CD4-positive, CD25-positive, alpha-beta regulatory T cell (primary cell): ENCODE data around the gene MLLT3. TPM values are rescaled to one million over a fixed set of nuclear protein-coding genes. Genes with fewer than 3 reads are reported as not detected.

Experiments
- ATAC-seq, 2 donors: fragments of 150-1000 bp; cut with Tn5 transposase; one replicate each; pipeline ENCODE4 v1.10.0; 2021; ENCODE audit warnings: low read depth in 2 of 2, moderate number of reproducible peaks in 2 of 2, moderate library complexity in 1 of 2
- DNase-seq, 3 donors: peaks; one replicate each; pipeline versions ENCODE4 v3.0.0 to v3.0.0-alpha.2; 2012 to 2022; ENCODE audit warnings: mixed read lengths in 1 of 3
- H3K27ac ChIP-seq: one replicate; pipeline ENCODE4 v1.7.0; 2013; ENCODE audit warnings: mild to moderate bottlenecking, low read length; ENCODE audit not compliant: insufficient read depth, poor library complexity, severe bottlenecking
- H3K27me3 ChIP-seq: one replicate; pipeline ENCODE4 v1.7.0; 2013; ENCODE audit warnings: low read length; ENCODE audit not compliant: control insufficient read depth, insufficient read depth
- H3K36me3 ChIP-seq: one replicate; pipeline ENCODE4 v1.7.0; 2013; ENCODE audit warnings: mild to moderate bottlenecking, low read length, moderate library complexity; ENCODE audit not compliant: control insufficient read depth, insufficient read depth
- H3K4me1 ChIP-seq: 2 replicates; pipeline ENCODE4 v1.7.0; 2013; ENCODE audit warnings: mild to moderate bottlenecking, low read length; ENCODE audit not compliant: insufficient read depth, control insufficient read depth, poor library complexity, severe bottlenecking
- H3K4me3 ChIP-seq: one replicate; pipeline ENCODE4 v1.7.0; 2013; ENCODE audit warnings: low read depth, mild to moderate bottlenecking, low read length, moderate library complexity
- H3K9me3 ChIP-seq, 2 experiments: 1 replicate in 1 of 2; 2 replicates in 1 of 2; pipeline ENCODE4 v1.7.0; 2013; ENCODE audit warnings: low read length in 2 of 2, mild to moderate bottlenecking in 1 of 2, moderate library complexity in 1 of 2; ENCODE audit not compliant: control insufficient read depth in 2 of 2
- H3K27ac Mint-ChIP-seq, 3 donors: one replicate each; pipeline ENCODE4 v1.8.0; 2020 to 2022; ENCODE audit warnings: mild to moderate bottlenecking in 3 of 3, mixed read lengths in 3 of 3, moderate library complexity in 2 of 3
- H3K27me3 Mint-ChIP-seq: one replicate; pipeline ENCODE4 v1.8.0; 2022; ENCODE audit warnings: mild to moderate bottlenecking, mixed read lengths
- H3K36me3 Mint-ChIP-seq: one replicate; pipeline ENCODE4 v1.8.0; 2020; ENCODE audit warnings: mixed read lengths
- H3K4me1 Mint-ChIP-seq, 4 donors: one replicate each; pipeline ENCODE4 v1.8.0; 2020 to 2022; ENCODE audit warnings: mixed read lengths in 4 of 4, mild to moderate bottlenecking in 1 of 4
- H3K4me3 Mint-ChIP-seq, 4 donors: one replicate each; pipeline ENCODE4 v1.8.0; 2020 to 2022; ENCODE audit warnings: mild to moderate bottlenecking in 4 of 4, mixed read lengths in 4 of 4, moderate library complexity in 3 of 4
- H3K9me3 Mint-ChIP-seq, 7 donors: one replicate each; pipeline ENCODE4 v1.8.0; 2020 to 2022; ENCODE audit warnings: mixed read lengths in 7 of 7, mild to moderate bottlenecking in 3 of 7, moderate library complexity in 2 of 7
- polyA plus RNA-seq, 4 donors: library from polyadenylated mRNA; unstranded; fragments of 300-500 nt; fragmentation: Illumina TruSeq; gene quantifications; one replicate each; pipeline ENCODE4 v1.2.3, GENCODE V29; 2021
- total RNA-seq: library from RNA; stranded (reverse); gene quantifications from one replicate; pipeline ENCODE4 v1.2.3, GENCODE V29; 2022

The MLLT3 gene
- total and polyA plus RNA-seq, 5 donors from 2014 or later, result 37.6 to 63.2 (median 51.1) TPM

DNA sequence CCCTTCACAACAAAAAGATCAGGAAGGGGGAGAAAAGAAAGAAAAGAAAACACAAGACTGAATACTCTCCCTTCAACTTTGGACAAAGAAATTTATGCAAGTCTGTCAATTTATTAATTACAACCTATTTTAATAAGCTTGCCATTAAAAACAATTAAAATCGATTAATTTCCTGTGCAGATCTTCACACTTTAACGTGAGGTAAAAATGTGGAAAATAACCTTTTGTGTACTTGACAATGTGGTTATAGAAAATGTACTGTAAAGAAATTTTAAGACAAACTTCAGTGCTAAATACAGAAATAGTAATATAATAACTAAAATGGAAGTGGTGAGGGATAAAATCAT is 2.7 kb upstream of the MLLT3 start:
- peak overlapping the region; percentile 90 to 99 (median 98) for H3K4me3 Mint-ChIP-seq
- no peaks in the 10 kb centered on the region for H3K36me3 Mint-ChIP-seq
- H3K27ac ChIP-seq, result no peak overlapping the region
- peaks cover 6 to 24% (median 18%) of the 10 kb centered on the region in 4 donors for H3K4me1 Mint-ChIP-seq
- no peaks in the 10 kb centered on the region for H3K27me3 ChIP-seq
- peaks cover 25% of the 10 kb centered on the region for H3K4me1 ChIP-seq
- H3K9me3 Mint-ChIP-seq, result peaks cover 0 to 2% (median 0%) of the 10 kb centered on the region in 7 donors
- H3K4me3 ChIP-seq, result peak overlapping the region; percentile 98
- H3K27ac Mint-ChIP-seq, result peak overlapping the region; percentile 93 to 99 (median 94)
- DNase-seq, result no peak
- peaks cover 21% of the 10 kb centered on the region for H3K27me3 Mint-ChIP-seq
- no peaks in the 10 kb centered on the region for H3K9me3 ChIP-seq
- H3K36me3 ChIP-seq, result no peaks in the 10 kb centered on the region
- no peak for ATAC-seq

DNA sequence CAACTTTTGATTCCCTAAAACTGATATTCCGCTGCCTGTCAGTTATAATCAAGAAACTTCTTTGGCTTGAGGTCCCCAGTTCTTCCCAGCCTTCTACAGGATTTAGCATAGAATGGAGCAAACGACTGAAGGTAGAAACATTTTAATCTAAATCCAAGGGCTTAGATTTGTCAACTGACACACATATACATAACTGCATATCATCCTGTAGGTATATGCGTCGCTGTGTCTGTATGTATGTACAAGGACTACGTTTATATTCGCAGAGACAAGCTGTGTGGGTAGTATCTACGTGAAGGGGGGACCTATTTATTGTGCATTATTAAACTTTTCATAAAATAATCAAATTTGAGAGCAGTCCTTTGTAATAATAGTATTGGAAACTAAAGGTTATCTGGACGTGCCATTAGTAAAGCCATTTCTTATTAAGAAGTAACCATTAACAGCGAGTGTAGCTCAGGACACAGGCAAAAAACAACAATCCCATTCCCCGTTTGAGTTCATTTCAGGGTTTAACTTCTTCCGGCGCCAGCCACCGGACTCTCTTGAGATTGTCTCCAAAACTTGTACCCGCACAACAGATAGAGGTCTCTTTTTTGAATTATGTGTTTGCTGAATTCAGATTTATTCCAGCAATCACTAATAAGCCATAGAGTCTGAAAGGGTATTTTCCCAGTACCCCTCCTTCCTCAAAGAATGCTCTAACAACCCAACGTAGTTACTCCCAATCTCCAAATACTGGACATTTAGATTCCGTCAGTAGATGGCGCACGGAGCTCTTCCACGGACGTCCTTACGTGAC is 2.1 kb upstream of the MLLT3 start:
- Histone ChIP-seq H3K9me3 (no peaks in the 10 kb centered on the region), H3K36me3 (no peaks in the 10 kb centered on the region), H3K27ac (no peak overlapping the region), H3K4me3 (peak overlapping the region; percentile 98), H3K27me3 (no peaks in the 10 kb centered on the region), H3K4me1 (peaks cover 30% of the 10 kb centered on the region)
- Mint-ChIP-seq H3K4me1 (peaks cover 11 to 30% (median 23%) of the 10 kb centered on the region in 4 donors), H3K36me3 (peaks cover 4% of the 10 kb centered on the region), H3K27ac (peak overlapping the region; percentile 93 to 99 (median 94)), H3K27me3 (peaks cover 24% of the 10 kb centered on the region), H3K9me3 (peaks cover 0 to 5% (median 0%) of the 10 kb centered on the region in 7 donors), H3K4me3 (peak overlapping the region; percentile 90 to 99 (median 98))
- DNase-seq, result peak; percentile 6 to 69 (median 32)
- no peak for ATAC-seq

DNA sequence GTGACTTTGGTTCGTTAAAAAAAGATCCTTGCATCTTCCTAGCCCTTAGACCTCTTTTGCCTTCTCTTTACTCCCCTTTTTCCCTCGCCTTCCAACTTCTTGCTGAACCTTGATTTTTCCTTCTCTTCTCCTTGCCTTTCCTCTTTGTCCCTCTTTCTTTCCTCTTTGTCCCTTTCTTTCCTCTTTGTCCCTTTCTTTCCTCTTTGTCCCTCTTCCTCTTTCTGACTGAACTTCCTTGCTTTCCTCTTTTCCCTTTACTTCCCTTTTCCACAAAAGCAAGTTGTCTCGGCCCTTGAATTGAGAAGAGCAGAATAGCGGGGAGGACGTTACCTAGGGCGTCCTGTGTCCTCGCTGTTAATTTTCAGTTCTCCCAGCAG is 1.4 kb upstream of the MLLT3 start:
- ATAC-seq (no peak), DNase-seq (no peak)
- no peaks in the 10 kb centered on the region for H3K27me3 ChIP-seq
- peaks cover 18 to 37% (median 29%) of the 10 kb centered on the region in 4 donors for H3K4me1 Mint-ChIP-seq
- H3K36me3 ChIP-seq, result no peaks in the 10 kb centered on the region
- peak overlapping the region; percentile 94 to 99 (median 96) for H3K27ac Mint-ChIP-seq
- peak overlapping the region; percentile 90 to 99 (median 98) for H3K4me3 Mint-ChIP-seq
- peaks cover 0 to 5% (median 0%) of the 10 kb centered on the region in 7 donors for H3K9me3 Mint-ChIP-seq
- H3K4me3 ChIP-seq, result peak overlapping the region; percentile 98
- peaks cover 4% of the 10 kb centered on the region for H3K36me3 Mint-ChIP-seq
- peaks cover 37% of the 10 kb centered on the region for H3K4me1 ChIP-seq
- peak overlapping the region; percentile 87 for H3K27ac ChIP-seq
- peaks cover 19% of the 10 kb centered on the region for H3K27me3 Mint-ChIP-seq
- no peaks in the 10 kb centered on the region for H3K9me3 ChIP-seq

DNA sequence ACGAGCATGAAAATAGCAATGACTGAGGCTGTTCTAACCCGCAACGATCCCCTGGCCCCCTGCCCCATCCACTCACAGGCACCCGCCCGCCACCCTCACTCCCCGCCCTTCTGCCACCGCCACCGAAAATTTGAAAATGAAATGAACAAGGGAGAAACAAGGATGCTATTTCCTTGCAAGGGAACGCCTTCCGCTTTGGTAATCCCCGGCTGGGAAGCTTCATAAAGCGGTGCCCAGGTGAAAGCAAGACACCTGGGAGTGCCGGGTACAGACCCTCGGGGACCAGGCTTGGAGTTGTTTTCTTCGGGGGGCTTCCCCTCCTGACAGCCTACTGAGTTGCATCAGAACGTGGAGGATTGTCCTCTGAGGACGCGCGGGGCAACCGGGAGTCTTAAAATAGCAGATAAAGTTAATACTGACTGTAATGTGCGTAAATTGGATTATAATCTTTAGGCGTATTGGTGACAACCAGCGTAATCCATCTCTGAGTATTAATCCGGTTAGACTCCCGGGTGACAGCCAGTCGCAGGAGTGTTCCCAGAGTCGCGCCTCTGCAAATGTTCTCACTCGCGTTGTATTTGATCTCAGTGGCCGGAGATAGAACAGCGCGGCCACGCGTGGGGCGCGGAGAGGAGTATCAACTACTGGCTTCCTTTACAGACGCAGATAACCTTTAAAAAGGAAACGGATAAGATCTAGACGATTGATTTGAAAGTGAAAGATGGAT is 885 bp upstream of the MLLT3 start:
- Histone ChIP-seq H3K4me3 (peak overlapping the region; percentile 98), H3K27ac (peak overlapping the region; percentile 87), H3K36me3 (no peaks in the 10 kb centered on the region), H3K4me1 (peaks cover 42% of the 10 kb centered on the region), H3K27me3 (no peaks in the 10 kb centered on the region), H3K9me3 (no peaks in the 10 kb centered on the region)
- Mint-ChIP-seq H3K36me3 (peaks cover 4% of the 10 kb centered on the region), H3K27ac (peak overlapping the region; percentile 94 to 99 (median 96)), H3K27me3 (peaks cover 19% of the 10 kb centered on the region), H3K9me3 (peaks cover 0 to 5% (median 0%) of the 10 kb centered on the region in 7 donors), H3K4me1 (peaks cover 20 to 42% (median 34%) of the 10 kb centered on the region in 4 donors), H3K4me3 (peak overlapping the region; percentile 90 to 99 (median 98))
- ATAC-seq (peak; percentile 30 to 41), DNase-seq (peak; percentile 59 to 88 (median 78))

DNA sequence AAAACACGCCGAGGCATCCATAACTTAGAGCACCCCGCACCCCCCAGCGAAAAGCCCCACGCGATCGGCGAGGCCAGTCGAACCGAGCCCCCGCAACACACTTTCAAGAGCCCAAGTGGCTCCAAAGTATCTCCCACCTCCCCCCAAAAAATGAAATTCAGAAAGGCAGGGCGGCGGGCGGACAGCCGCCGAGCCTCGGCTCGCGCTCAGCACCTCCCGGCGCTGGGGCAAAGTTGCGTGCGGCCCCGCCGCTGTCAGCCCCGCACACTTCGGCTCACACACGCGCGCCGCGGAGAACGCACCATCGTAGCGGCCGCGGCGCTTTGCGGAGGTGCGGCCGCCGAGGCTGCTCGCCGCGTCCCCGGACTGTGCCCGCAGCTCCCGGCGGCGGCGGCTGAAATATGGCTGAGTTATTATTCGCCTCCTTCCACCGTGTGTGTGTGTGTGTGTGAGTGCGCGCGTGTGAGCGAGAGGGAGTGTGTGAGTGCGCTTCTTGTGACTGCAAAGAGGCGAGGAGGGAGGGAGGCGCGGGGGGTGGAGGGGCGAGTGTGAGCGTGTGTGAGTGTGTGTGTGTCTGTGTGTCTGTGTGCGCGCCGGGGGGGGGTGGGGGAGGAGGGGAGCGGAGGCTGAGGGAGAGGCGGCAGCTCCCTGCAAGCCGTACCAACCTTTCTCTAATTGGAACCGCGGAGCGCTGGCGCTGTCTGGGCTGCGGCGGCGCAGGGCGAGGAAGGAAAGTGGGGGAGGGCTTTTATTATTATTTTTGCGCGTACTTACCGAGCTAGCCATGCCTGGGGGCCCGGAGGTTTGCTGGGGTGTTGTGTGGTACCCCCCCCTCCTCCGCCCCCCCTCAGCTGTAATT is 599 bp downstream of the MLLT3 start:
- peaks cover 19% of the 10 kb centered on the region for H3K27me3 Mint-ChIP-seq
- H3K4me1 Mint-ChIP-seq, result peaks cover 24 to 56% (median 43%) of the 10 kb centered on the region in 4 donors
- Histone ChIP-seq H3K9me3 (no peaks in the 10 kb centered on the region), H3K36me3 (no peaks in the 10 kb centered on the region), H3K27me3 (no peaks in the 10 kb centered on the region), H3K27ac (peak overlapping the region; percentile 87), H3K4me3 (peak overlapping the region; percentile 83), H3K4me1 (peaks cover 49% of the 10 kb centered on the region)
- ATAC-seq (peak; percentile 27 to 32), DNase-seq (peak; percentile 65 to 91 (median 80))
- peaks cover 4% of the 10 kb centered on the region for H3K36me3 Mint-ChIP-seq
- H3K9me3 Mint-ChIP-seq, result peaks cover 0 to 5% (median 0%) of the 10 kb centered on the region in 7 donors
- peak overlapping the region; percentile 90 to 99 (median 98) for H3K4me3 Mint-ChIP-seq
- H3K27ac Mint-ChIP-seq, result peak overlapping the region; percentile 94 to 100 (median 99)

DNA sequence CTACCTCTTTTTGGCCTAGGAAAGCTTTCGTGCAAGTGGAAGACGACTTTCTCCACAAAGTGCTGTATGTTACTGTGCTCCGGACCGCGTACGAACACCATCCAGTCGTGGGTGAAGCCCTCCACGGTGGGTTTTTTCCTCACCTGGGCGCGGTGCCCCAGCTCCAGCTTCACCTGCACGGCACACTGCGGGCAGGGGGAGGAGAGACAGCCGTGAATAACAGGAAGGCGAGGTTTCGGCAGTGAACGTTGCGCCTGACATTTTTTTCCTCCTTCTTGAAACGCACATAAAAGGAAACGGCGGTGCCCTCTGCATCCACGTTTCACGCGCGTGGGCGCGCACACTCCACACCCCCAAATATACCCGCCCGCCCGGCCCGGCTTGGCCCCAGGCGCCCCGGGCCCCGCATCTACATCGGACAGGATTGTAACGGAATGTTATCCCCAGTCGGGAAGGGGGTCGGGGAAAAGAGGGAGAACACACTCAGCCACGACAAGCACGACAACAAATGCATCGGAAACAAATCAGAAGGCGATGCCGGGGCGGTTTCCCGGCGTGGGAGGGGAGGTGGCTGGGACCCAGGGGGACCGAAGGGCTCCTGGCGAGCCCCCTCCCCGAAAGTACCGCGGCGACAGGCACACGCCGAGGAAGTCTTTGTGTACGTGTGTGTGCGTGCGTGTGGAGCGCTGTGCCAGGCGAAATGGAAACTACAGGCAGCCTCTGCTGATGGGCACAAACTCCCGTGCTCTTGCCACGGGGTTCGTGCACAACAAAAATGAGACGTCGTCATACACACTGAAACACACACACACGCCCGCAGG is 1.4 kb downstream of the MLLT3 start:
- peak; percentile 2 to 3 for ATAC-seq
- Mint-ChIP-seq H3K36me3 (peaks cover 4% of the 10 kb centered on the region), H3K4me1 (peaks cover 32 to 64% (median 49%) of the 10 kb centered on the region in 4 donors), H3K9me3 (peaks cover 0 to 5% (median 0%) of the 10 kb centered on the region in 7 donors), H3K27ac (peak overlapping the region; percentile 94 to 100 (median 98)), H3K4me3 (peak overlapping the region; percentile 90 to 99 (median 98)), H3K27me3 (peaks cover 19% of the 10 kb centered on the region)
- H3K9me3 ChIP-seq, result no peaks in the 10 kb centered on the region
- peak overlapping the region; percentile 83 for H3K4me3 ChIP-seq
- no peaks in the 10 kb centered on the region for H3K36me3 ChIP-seq
- peak; percentile 50 to 85 (median 72) for DNase-seq
- H3K4me1 ChIP-seq, result peaks cover 49% of the 10 kb centered on the region
- H3K27ac ChIP-seq, result peak overlapping the region; percentile 87
- H3K27me3 ChIP-seq, result no peaks in the 10 kb centered on the region
